ENCODE data around the gene MRPL48.
"Not testable (repeated sequence)": the region's sequence is repeated elsewhere in the genome, so short reads cannot be mapped to it uniquely, and the experiment has no call there.

Gene MRPL48

DNA sequence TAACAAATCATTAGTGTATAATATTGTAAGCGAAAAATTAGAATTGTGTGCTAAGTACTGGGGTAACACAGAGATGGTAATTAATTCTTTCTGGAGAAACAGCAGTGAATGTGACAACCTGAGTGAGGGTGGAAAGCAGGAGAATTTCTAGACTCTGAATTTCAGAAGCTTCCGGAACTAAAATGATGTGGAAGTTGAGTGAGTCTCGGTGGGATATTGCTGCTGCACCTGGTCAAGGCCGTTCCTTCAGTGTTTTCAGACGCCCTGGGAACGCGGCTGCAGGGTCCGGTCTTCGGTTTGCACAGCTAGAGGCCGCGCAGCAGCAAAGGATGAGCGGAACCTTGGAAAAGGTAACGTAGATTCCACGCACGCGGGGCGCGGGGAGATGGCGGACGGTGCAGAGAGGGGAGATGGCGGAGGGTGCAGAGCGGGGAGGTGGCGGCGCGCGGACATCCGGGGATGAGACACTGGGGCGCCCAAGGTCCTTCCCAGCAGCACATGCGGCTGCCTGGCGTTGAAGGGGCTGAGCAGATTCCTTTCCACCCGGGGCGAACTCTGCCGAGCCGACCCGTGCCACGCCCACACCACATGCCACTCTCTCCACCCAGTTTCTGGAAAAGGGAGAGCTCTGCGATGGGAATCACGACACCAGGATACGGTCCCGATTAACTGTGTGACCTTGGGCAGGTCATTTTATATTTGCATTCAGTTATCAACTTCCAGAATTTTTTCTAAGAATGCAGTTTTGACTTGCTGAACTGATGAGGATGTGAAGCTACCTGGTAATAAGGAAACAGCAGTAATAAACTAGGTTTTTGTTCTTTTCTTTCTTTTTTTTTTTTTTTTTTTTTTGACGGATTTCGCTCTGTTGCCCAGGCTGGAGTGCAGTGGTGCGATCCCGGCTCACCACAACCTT is at the start of gene MRPL48:
MRPL48 (plus strand) TSS at position 232 of the 916 bp plus-strand sequence; CDS start at position 330, 98 bp downstream.
- peak; percentile 93 for DNase-seq

- no peak for DNase-seq
These were observed 44.6 kb upstream of the MRPL48 start for GRCh38 chr11:73743045-73743444.

DNA sequence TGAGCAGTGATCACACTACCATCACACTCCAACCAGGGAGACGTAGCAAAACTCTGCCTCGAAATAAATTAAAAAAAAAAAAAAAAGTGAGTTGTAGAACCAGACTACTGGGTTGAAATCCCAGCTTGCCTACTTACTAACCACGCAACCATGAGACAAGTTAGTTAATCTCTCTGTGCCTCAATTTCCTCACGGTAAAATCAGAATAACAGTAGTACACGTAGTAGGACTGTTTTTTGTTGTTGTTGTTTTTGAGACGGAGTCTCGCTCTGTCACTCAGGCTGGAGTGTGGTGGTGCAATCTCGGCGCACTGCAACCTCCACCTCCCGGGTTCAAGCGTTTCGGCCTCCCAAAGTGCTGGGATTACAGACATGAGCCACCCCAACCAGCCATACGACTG is 41.0 kb upstream of the MRPL48 start:
- DNase-seq, result no peak

GRCh38 chr11:73747762-73748161 is 39.9 kb upstream of the MRPL48 start:
- DNase-seq, result no peak

- DNase-seq, result no peak
These were observed 39.4 kb upstream of the MRPL48 start for GRCh38 chr11:73748300-73748699.

GRCh38 chr11:73749118-73749517 is 38.6 kb upstream of the MRPL48 start:
- no peak for DNase-seq

DNA sequence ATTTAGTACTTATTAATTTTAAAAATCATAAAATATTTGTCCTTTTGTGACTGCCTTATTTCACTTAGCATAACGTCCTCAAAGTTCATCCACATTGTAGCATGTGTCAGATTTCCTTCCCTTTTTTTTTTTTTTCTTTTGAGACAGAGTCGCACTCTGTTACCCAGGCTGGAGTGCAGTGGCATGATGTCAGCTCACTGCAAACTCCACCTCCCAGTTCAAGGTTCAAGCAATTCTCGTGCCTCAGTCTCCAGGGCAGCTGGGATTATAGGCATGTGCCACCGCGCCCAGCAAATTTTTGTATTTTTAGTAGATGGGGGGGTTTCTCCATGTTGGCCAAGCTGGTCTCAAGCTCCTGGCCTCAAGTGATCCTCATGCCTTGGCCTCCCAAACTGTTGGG is 37.4 kb upstream of the MRPL48 start:
- DNase-seq, result no peak

- not testable (repeated sequence) for DNase-seq
These were observed 36.8 kb upstream of the MRPL48 start for GRCh38 chr11:73750862-73751261.

GRCh38 chr11:73752216-73752867 is 35.3 kb upstream of the MRPL48 start:
- no peak for DNase-seq

- no peak for DNase-seq
These were observed 34.8 kb upstream of the MRPL48 start for GRCh38 chr11:73752903-73753302.

DNA sequence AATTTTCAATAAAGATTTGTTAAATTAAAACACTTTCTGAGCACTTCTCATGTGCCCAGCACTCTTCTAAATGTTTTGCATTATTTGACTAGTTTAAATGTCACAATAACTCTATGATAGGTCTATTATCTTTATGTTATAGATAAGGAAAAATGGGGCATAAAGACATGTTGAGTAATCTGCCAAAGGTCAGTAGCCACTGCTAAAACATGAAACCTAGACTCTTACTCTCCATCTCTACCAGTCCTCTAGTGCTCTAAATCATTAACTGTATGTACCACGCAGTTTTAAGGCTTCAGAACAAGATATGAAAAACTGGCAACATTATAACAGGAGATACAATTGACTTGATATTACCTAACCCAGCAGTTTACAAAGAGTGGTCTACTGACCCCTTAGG is 33.7 kb upstream of the MRPL48 start:
- DNase-seq, result no peak

DNA sequence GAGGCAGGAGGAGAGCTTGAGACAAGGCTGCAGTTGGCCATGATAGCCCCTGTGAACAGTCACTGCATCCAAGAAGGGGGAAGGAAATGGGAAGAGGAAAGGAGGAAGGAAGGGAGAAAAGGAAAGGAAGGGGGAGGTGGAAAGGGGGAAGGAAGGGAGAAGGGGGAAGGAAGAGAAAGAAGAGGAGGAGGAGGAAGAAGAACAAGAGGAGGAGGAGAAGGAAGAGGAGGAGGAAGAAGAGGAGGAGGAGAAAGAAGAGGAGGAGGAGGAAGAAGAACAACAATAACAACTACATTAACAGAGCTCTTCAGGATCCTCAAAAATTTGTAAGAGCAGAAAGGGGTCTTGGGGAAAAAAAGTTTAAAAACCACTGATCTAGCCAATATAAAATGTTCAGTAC is 32.0 kb upstream of the MRPL48 start:
- no peak for DNase-seq

- no peak for DNase-seq
These were observed 30.1 kb upstream of the MRPL48 start for GRCh38 chr11:73757598-73757997.

- no peak for DNase-seq
These were observed 29.2 kb upstream of the MRPL48 start for GRCh38 chr11:73758451-73758850.

DNA sequence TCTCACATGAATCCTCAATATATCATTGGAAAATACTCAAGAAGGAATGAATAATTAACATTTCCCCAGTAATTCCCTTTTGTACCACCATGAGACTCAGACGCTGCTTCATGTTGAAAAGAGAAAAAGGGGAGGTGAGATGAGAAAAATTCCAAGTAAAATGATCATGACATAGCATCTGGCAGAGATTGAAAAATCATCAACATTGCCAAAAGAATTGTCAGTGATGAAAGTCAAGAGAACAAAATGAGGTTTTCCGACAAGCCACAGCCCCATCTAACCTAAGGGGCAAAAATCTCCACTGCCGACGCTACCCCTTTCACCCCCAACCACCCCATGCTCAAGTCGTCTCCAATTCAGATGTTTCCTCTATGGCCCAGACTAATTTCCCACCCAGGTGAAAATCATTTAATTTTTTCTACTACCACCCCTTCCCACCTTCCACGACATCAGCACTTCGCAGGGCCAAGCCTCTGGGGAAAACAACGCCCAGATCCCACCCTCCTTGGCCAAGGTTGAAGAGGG is 28.0 kb upstream of the MRPL48 start:
- peak; percentile 26 for DNase-seq

DNA sequence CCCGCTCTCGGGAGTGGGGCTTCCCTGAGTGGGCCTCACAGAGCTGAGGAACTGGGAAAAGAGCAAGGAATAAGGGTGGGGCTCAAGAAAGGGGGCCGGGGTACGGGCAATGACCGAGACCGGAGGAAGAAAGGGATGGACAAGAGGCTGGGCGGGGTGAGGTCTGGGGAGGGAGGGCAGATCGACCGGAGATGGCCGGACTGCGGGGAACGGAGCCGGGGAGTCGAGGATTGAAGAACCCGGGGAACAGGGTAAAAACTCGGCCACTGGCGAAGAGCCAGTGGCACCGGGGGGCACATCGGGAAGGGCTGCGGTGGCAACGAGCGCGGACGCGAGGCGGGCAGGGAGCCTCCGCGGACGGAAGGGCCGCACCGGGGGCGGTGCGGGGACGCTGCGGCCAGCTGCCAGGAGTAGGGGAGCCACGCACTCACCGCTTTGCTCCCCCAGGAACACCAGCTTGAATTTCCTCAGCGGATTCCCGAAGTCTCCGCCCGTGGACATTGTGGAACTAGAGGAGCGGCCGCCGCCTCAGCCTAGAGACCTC is 27.5 kb upstream of the MRPL48 start:
- DNase-seq, result peak; percentile 21

DNA sequence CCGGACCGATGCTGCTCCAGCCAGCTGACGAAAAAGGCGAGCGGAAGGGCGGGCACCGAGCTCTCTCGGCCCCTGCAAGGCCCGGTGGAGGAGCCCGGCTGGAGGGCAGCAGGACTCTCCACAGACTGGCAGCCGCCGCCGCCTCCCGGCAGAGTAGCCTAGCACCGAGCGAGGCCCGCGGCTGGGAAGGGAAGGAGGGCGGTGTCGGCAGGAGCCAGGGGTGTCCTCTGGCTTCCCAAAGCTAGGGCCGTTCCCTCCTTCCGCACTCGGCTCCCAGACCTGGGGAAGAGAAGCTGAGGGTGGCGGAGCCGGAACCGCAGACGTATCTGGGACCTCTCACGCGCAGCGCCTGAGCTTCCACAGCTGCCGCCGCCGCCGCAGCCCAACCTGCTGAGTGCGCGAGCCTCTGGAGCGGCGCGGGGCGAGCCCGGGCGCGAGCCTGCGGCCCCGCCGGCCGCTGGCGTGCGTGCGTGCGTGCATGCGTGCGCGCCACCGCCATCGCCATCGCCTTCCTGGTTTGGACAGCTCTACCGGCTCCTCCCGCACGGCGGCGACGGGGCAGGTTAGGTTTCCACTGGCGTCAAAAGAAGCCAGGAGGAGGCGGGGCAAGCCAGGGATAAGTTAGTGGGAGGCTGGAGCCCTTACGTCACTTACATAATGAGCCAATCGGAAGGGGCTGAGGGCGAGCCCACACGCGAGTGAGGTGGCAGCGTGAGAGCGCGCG is 26.8 kb upstream of the MRPL48 start, which contains the start of gene RAB6A:
RAB6A (minus strand) TSS at position 396 of the 724 bp plus-strand sequence. CDS start 439 bp downstream, outside the sequence.
- peak; percentile 100 for DNase-seq

DNA sequence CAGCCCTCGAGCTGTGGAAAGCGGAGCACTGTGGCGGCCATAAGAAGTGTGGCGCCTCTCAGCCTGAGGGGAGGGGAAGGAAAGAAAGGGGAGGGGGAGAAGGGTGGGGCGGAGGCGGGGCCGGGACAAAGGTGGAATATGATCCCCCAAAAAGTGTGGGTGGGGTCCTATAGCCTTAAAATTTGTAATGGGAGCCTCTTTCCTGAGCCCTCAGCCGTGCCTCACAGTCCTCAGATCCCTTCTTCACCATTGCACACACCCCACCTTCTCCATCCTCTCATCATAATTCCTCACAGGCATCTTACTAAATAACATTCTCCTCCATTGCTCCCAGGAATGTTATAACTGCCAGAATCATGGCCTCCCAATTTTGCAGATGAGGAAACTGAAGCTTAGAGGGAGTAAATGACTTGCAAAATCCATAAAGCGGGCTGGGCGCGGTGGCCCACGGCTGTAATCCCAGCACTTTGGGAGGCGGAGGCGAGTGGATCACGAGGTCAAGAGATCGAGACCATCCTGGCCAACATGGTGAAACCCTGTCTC is 26.2 kb upstream of the MRPL48 start:
- no peak for DNase-seq

GRCh38 chr11:73762732-73763131 is 24.9 kb upstream of the MRPL48 start:
- DNase-seq, result no peak

GRCh38 chr11:73766763-73767162 is 20.9 kb upstream of the MRPL48 start:
- DNase-seq, result no peak

GRCh38 chr11:73770811-73771210 is 16.9 kb upstream of the MRPL48 start:
- DNase-seq, result not testable (repeated sequence)

Measured in fibroblast of upper back skin (primary cell).